Pulmonary artery endothelial cell (primary cell): ENCODE results near the gene SRD5A1. TPM values are rescaled to one million over a fixed set of nuclear protein-coding genes. Genes with fewer than 3 reads are reported as not detected.
"Not testable (repeated sequence)": the region's sequence is repeated elsewhere in the genome, so short reads cannot be mapped to it uniquely, and the experiment has no call there.

Experiments used
- DNase-seq: peaks from one replicate; pipeline ENCODE4 v3.0.0-alpha.2; 2011; ENCODE audit warnings: low read depth, low spot score
- total RNA-seq: library from RNA; depleted of rRNA; stranded (reverse); fragments of >200 nt; gene quantifications from 2 replicates; pipeline ENCODE4 v1.2.3, GENCODE V29; 2014

SRD5A1 gene
- total RNA-seq, 1 donor from 2014 or later = 11.3 TPM

- DNase-seq = no peak
These were observed 11.6 kb downstream of the SRD5A1 start for GRCh38 chr5:6644794-6645241.

DNA sequence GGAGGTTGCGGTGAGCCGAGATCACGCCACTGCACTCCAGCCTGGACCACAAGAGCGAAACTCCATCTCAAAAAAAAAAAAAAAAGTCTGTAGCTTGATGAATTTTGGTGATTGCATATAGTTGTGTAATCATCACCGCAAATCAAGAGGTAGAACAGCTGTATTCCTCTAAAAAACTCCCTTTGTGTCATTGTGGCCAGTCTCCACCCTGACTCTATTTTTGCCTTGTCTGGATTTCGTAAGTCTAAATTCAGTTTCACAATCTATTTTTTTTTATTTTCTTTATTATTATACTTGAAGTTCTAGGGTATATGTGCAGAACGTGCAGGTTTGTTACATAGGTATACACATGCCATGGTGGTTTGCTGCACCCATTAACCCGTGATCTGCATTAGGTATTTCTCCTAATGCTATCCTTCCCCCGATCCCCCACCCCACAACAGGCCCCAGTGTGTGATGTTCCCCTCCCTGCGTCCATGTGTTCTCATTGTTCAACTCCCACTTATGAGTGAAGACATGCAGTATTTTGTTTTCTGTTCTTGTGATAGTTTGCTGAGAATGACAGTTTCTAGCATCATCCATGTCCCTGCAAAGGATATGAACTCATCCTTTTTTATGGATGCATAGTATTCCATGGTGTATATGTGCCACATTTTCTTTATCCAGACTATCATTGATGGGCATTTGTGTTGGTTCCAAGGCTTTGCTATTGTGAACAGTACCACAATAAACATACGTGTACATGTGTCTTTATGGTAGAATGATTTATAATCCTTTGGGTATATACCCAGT lies 12.5 kb downstream of the SRD5A1 start:
- DNase-seq = not testable (repeated sequence)

DNA sequence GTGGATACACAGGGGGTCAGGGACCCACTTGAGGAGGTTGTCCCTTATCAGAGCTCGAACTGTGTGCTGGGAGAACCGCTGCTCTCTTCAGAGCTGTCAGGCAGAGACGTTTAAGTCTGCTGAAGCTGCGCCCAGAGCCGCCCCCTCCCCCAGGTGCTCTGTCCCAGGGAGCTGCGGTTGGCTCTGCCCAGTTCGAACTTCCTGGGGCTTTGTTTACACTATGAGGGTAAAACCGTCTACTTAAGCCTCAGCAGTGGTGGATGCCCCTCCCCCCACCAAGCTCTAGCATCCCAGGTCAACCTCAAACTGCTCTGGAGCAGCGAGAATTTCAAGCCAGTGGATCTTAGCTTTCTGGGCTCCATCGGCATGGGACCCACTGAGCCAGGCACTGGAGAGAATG lies 15.9 kb downstream of the SRD5A1 start:
- DNase-seq = no peak

DNA sequence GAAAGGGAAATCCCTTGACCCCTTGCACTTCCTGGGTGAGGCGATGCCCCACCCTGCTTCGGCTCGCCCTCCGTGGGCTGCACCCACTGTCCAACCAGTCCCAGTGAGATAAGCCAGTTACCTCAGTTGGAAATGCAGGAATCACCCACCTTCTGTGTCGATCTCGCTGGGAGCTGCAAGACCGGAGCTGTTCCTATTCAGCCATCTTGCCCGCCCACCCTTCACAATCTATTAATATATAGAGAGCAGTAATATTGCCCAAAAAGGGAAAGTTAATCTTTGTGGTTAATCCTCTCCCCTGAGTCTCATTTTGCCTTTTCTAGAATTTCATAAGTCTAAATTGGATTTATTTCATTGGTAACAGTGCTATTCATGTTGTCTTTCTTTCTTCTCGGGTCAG lies 16.4 kb downstream of the SRD5A1 start:
- no peak for DNase-seq

DNA sequence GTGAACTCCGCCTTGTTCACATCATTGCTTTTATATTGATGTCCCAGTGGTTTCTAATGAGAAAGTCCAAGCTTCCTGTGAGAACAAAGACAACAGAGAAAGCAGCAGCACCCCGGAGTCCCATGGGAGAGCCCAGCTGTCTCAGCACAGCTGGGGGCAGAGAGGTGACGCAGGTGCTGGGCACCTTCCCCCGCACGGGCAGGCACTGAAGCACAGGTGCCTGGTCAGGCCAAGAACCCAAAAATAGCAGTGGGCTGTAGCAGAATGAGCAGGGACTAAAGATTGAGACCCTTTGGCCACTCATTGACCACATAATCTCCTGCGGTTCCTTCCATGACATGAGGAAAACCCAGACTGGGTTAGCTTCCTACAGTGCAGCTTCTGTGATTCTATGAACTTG lies 18.8 kb downstream of the SRD5A1 start:
- no peak for DNase-seq

- DNase-seq = no peak
These were observed 22.2 kb downstream of the SRD5A1 start for GRCh38 chr5:6655432-6655831.

GRCh38 chr5:6656680-6657079 lies 23.4 kb downstream of the SRD5A1 start:
- no peak for DNase-seq

- no peak for DNase-seq
These were observed 26.9 kb downstream of the SRD5A1 start for GRCh38 chr5:6659941-6660684.

DNA sequence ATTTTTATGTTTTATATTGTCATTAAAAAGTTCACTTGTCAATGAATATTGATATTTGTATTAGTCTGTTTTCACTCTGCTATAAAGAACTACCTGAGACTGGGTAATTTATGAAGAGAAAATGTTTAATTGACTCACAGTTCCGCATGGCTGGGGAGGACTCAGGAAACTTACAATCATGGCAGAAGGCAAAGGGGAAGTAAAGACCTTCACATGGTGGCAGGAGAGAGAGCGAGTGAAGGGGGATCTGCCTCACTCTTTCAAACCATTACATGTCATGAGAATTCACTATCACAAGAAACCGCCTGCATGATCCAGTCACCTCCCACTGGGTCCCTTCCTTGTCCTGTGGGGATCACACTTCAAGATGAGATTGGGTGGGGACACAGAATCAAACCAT lies 27.4 kb downstream of the SRD5A1 start:
- DNase-seq = no peak

DNA sequence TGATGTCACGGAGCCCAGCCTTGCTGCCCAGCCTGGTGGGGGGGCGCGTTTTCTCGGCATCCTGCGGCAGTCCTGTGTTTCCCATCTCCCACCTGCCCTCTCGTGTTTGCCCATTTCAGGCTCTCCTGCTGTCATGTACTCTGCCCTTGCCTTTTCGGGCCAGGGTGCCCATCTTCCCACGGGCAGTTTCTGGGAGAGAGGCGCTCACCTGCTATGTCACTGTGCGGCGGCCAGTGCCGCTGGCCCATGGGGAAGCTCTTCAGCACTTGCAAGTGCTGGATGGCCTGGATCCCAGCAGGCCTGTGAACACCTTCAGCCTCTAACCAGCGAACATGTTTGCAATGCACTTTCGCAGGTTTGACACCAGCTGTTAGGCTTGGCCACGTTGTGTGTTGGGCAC lies 33.5 kb downstream of the SRD5A1 start:
- no peak for DNase-seq

GRCh38 chr5:6667648-6668047 lies 34.4 kb downstream of the SRD5A1 start:
- no peak for DNase-seq

GRCh38 chr5:6668717-6669116 lies 35.5 kb downstream of the SRD5A1 start:
- DNase-seq = not testable (repeated sequence)

- no peak for DNase-seq
These were observed 39.8 kb downstream of the SRD5A1 start for GRCh38 chr5:6673031-6673430.

GRCh38 chr5:6673963-6674362 lies 40.7 kb downstream of the SRD5A1 start:
- no peak for DNase-seq

- no peak for DNase-seq
These were observed 41.2 kb downstream of the SRD5A1 start for GRCh38 chr5:6674421-6674820.

DNA sequence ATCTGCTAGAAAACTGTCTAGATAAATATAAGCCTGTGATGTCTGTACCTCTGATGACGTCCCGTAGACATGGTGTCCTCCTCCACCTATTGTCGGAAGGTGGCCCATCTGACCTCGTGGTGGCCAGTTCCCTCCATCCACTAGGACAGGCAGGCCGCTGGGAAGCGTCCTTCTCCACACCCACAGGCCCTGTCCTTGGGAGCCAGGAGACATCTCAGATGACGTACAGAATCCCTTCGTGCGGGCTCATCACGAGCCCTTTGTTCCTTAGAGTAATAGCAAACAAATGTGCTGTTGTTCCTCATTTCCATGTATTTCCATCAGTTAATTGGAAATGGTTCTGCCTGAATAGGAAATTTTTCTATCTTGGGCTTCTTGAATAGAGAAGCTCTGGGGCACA lies 41.6 kb downstream of the SRD5A1 start:
- no peak for DNase-seq

GRCh38 chr5:6675784-6676491 lies 42.7 kb downstream of the SRD5A1 start:
- no peak for DNase-seq

GRCh38 chr5:6676702-6677101 lies 43.5 kb downstream of the SRD5A1 start:
- no peak for DNase-seq

DNA sequence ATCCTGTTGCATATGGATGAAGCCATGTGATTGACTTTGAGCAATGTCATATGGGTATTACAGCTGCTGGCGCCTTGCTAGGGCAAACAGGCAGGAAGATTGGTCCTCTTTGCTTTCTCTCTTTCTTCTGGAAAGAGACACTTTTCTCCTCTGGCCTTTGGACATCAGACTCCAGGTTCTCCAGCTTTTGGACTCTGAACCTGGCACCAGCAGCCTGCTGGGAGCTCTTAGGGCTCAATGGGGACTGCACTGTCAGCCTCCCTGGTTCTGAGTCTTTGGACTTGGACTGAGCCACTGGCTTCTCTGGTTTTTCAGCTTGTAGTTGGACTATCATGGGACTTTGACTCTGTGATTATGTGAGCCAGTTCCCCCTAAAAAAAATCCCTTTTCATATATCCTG lies 45.1 kb downstream of the SRD5A1 start:
- no peak for DNase-seq

DNA sequence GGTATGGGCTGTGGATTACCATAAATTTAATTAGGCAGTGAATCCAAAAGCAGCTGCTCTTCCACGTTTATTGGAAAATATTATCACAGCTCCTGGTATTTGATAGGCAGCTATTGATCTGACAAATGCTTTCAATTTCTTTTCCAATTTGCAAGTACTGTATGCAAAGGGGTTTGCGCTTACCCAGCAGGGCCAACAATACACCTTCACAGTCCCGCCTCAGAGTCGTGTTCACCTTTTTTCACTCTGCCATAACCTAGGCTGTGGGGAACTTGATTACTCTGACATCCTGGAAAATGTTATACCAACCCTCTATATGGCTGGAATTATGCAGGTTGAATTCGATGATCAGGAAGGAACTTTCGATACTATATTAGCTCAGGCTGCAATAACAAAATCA lies 47.7 kb downstream of the SRD5A1 start:
- DNase-seq = no peak

DNA sequence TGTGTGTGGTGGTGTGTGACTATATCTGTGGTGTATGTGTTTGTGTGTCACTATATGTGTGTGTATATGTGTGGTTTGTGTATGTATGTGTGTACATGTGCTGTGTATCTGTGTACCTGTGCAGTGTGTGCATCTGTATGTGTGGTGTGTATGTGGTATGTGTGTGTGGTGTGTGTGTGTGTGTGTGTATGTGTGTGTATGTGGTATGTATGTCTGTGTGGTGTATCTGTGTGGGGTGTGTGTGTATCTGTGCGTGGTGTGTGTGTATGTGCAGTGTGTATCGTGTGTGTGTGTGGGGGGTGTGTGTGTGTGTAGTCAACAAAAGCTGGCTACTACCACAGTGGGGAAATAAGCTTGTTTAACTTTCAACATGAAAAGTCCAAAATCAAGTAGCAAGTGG lies 48.4 kb downstream of the SRD5A1 start:
- DNase-seq = no peak

- no peak for DNase-seq
These were observed 49.0 kb downstream of the SRD5A1 start for GRCh38 chr5:6682239-6682638.
